Measurements from ENCODE around the gene FAM210A.

FAM210A gene

GRCh38 chr18:13624563-13625237 is 101.7 kb downstream of the FAM210A start:
- in situ Hi-C loops (cut with MboI; ENCODE audit: low sequenced_read_pairs) = no loop called here

GRCh38 chr18:13623871-13624270 is 102.5 kb downstream of the FAM210A start:
- in situ Hi-C loops (cut with MboI; ENCODE audit: low sequenced_read_pairs) = no loop called here

- in situ Hi-C loops (cut with MboI; ENCODE audit: low sequenced_read_pairs) = no loop called here
These were observed 103.0 kb downstream of the FAM210A start for GRCh38 chr18:13623348-13623747.

- in situ Hi-C loops (cut with MboI; ENCODE audit: low sequenced_read_pairs) = no loop called here
These were observed 103.6 kb downstream of the FAM210A start for GRCh38 chr18:13622751-13623150.

GRCh38 chr18:13621886-13622619 is 104.3 kb downstream of the FAM210A start:
- in situ Hi-C loops (cut with MboI; ENCODE audit: low sequenced_read_pairs) = no loop called here

GRCh38 chr18:13621446-13621849 is 104.9 kb downstream of the FAM210A start:
- in situ Hi-C loops (cut with MboI; ENCODE audit: low sequenced_read_pairs) = no loop called here

- in situ Hi-C loops (cut with MboI; ENCODE audit: low sequenced_read_pairs) = no loop called here
These were observed 105.4 kb downstream of the FAM210A start for GRCh38 chr18:13620818-13621445.

- in situ Hi-C loops (cut with MboI; ENCODE audit: low sequenced_read_pairs) = no loop called here
These were observed 106.1 kb downstream of the FAM210A start for GRCh38 chr18:13620206-13620672.

GRCh38 chr18:13619505-13620205 is 106.7 kb downstream of the FAM210A start:
- in situ Hi-C loops (cut with MboI; ENCODE audit: low sequenced_read_pairs) = no loop called here

- in situ Hi-C loops (cut with MboI; ENCODE audit: low sequenced_read_pairs) = no loop called here
These were observed 107.5 kb downstream of the FAM210A start for GRCh38 chr18:13618760-13619438.

GRCh38 chr18:13617826-13618515 is 108.4 kb downstream of the FAM210A start:
- in situ Hi-C loops (cut with MboI; ENCODE audit: low sequenced_read_pairs) = no loop called here

- in situ Hi-C loops (cut with MboI; ENCODE audit: low sequenced_read_pairs) = no loop called here
These were observed 109.8 kb downstream of the FAM210A start for GRCh38 chr18:13616525-13617035.

GRCh38 chr18:13616041-13616440 is 110.3 kb downstream of the FAM210A start:
- in situ Hi-C loops (cut with MboI; ENCODE audit: low sequenced_read_pairs) = no loop called here

- in situ Hi-C loops (cut with MboI; ENCODE audit: low sequenced_read_pairs) = no loop called here
These were observed 110.9 kb downstream of the FAM210A start for GRCh38 chr18:13615432-13615861.

- in situ Hi-C loops (cut with MboI; ENCODE audit: low sequenced_read_pairs) = no loop called here
These were observed 111.6 kb downstream of the FAM210A start for GRCh38 chr18:13614641-13615288.

GRCh38 chr18:13613591-13614501 is 112.5 kb downstream of the FAM210A start:
- in situ Hi-C loops (cut with MboI; ENCODE audit: low sequenced_read_pairs) = no loop called here
